GM10266 (cell line): ENCODE data around the gene SNX13.

Source experiments
- DNase-seq: peaks from one replicate; pipeline ENCODE4 v3.0.0; 2012; ENCODE audit errors: extremely low spot score
- CTCF ChIP-seq: IDR thresholded peaks from 2 replicates; pipeline ENCODE4 v1.5.1; 2012; ENCODE audit warnings: mild to moderate bottlenecking, low read depth; ENCODE audit not compliant: control insufficient read depth, insufficient read depth; ENCODE audit errors: missing control alignments

The SNX13 gene

GRCh38 chr7:17983221-17984062 lies 43.1 kb upstream of the SNX13 start:
- DNase-seq: no peak
- TF ChIP-seq CTCF: no peak

GRCh38 chr7:17976952-17977351 lies 36.7 kb upstream of the SNX13 start:
- no peak for DNase-seq
- TF ChIP-seq CTCF: no peak

- no peak for TF ChIP-seq CTCF
- DNase-seq: no peak
These were observed 31.1 kb upstream of the SNX13 start for GRCh38 chr7:17971411-17971810.

- TF ChIP-seq CTCF: no peak
- no peak for DNase-seq
These were observed 28.8 kb upstream of the SNX13 start for GRCh38 chr7:17968791-17969715.

GRCh38 chr7:17966706-17967105 lies 26.4 kb upstream of the SNX13 start:
- DNase-seq: no peak
- no peak for TF ChIP-seq CTCF

- no peak for DNase-seq
These were observed 25.3 kb upstream of the SNX13 start for GRCh38 chr7:17965603-17966002.

More at GRCh38 chr7:17965603-17966002, 25.3 kb upstream of the SNX13 start:
- TF ChIP-seq CTCF: no peak
